ENCODE data around the gene CNTN4. TPM values are rescaled to one million over a fixed set of nuclear protein-coding genes. Genes with fewer than 3 reads are reported as not detected.

CNTN4 gene
- total RNA-seq, 1 experiment from 2014 or later: 1.6 TPM

GRCh38 chr3:2807514-2807913 is 708.8 kb downstream of the CNTN4 start:
- no peak overlapping the region for H3K4me2 ChIP-seq (ENCODE audit: insufficient read depth, insufficient read length, low read length)
- Mint-ChIP-seq H3K9me3 (no peaks in the 10 kb centered on the region), H3K27ac (no peak overlapping the region), H3K4me3 (no peak overlapping the region), H3K27me3 (ENCODE audit: low read depth) (no peaks in the 10 kb centered on the region; the same call in 1 of the 2 replicates), H3K4me1 (peaks cover 0 to 1% of the 10 kb centered on the region in 2 experiments; a peak in 1 of 4 replicates), H3K36me3 (ENCODE audit: insufficient read depth in 1 of 3, low read depth in 3 of 3) (no peaks in the 10 kb centered on the region)
- H4K20me1 ChIP-seq (ENCODE audit: control insufficient read depth, insufficient read depth, insufficient read length): no peaks in the 10 kb centered on the region
- H3K4me1 ChIP-seq (ENCODE audit: insufficient read depth, low read length): no peaks in the 10 kb centered on the region
- TF ChIP-seq CTCF (conservative IDR thresholded peaks at IDR 0.05): no peak
- H3K27me3 ChIP-seq (ENCODE audit: insufficient read depth, low read length): no peaks in the 10 kb centered on the region
- no peak overlapping the region for H4K91ac ChIP-seq (ENCODE audit: insufficient read length, low read depth, low read length)
- no peak overlapping the region for H4K8ac ChIP-seq (replicated peaks; ENCODE audit: insufficient read length, low read depth, low read length)
- no peak overlapping the region for H3K27ac ChIP-seq (ENCODE audit: insufficient read length, low read depth, low read length)
- H3K18ac ChIP-seq (ENCODE audit: insufficient read length, low read depth, low read length): no peak overlapping the region
- H3T11ph ChIP-seq (ENCODE audit: low read length): no peak overlapping the region
- no peak overlapping the region for H3K9ac ChIP-seq (ENCODE audit: extremely low read depth, insufficient read length, low read length)
- no peak for DNase-seq
- no CpG with 5 or more reads among the region's 1 CpG for WGBS (ENCODE audit: extremely low coverage, insufficient read length, low lambda C conversion rate)
- H3K56ac ChIP-seq (ENCODE audit: insufficient read length, low read depth, low read length): no peak overlapping the region
- no peak overlapping the region for H2BK15ac ChIP-seq (ENCODE audit: low read depth, low read length)
- no peak overlapping the region for H2BK5ac ChIP-seq (ENCODE audit: insufficient read length, low read length)
- no peaks in the 10 kb centered on the region for H3K23me2 ChIP-seq (ENCODE audit: insufficient read length, low read depth, low read length, poor library complexity, severe bottlenecking)
- H2AFZ ChIP-seq (ENCODE audit: low read length): no peak overlapping the region
- H3K79me1 ChIP-seq (ENCODE audit: insufficient read depth, low read depth, low read length, poor library complexity, severe bottlenecking): no peaks in the 10 kb centered on the region
- H3K23ac ChIP-seq (ENCODE audit: insufficient read length, low read depth, low read length): no peak overlapping the region
- no peaks in the 10 kb centered on the region for H3K79me2 ChIP-seq (ENCODE audit: insufficient read depth, low read length)
- H2AK5ac ChIP-seq (ENCODE audit: insufficient read length, low read length): no peak overlapping the region
- no peaks in the 10 kb centered on the region for H3K9me3 ChIP-seq (ENCODE audit: control insufficient read depth, low read depth, low read length)
- H2BK12ac ChIP-seq (ENCODE audit: insufficient read length, low read depth, low read length): no peak overlapping the region
- H3K4ac ChIP-seq (ENCODE audit: low read depth, low read length): no peak overlapping the region
- H3K14ac ChIP-seq (ENCODE audit: insufficient read depth, low read length): no peak overlapping the region
- no peak overlapping the region for H2BK20ac ChIP-seq (ENCODE audit: low read depth, low read length, poor library complexity, severe bottlenecking)
- H4K5ac ChIP-seq (ENCODE audit: insufficient read length, low read depth, low read length): no peak overlapping the region
- no peak overlapping the region for H2BK120ac ChIP-seq (ENCODE audit: low read depth, low read length, poor library complexity, severe bottlenecking)

Data from H9 (cell line).